Right lobe of liver (tissue), 6 donors: ENCODE results near the gene SDS. TPM values are rescaled to one million over a fixed set of nuclear protein-coding genes. Genes with fewer than 3 reads are reported as not detected.

ENCODE experiments used
- ATAC-seq, 4 donors: fragments of 200-7000 bp; cut with Tn5 transposase; one replicate each; pipeline ENCODE4 v1.9.1; 2020; ENCODE audit warnings: mild to moderate bottlenecking in 4 of 4, moderate library complexity in 4 of 4
- DNase-seq, 3 donors: peaks; one replicate each; pipeline ENCODE4 v3.0.0-alpha.2; 2020
- H3K27ac ChIP-seq, 3 donors: fragments of 200-600 bp; one replicate each; pipeline ENCODE4 v1.8.0; 2022
- H3K27me3 ChIP-seq, 2 donors: fragments of 200-600 bp; one replicate each; pipeline ENCODE4 v1.8.0; 2022
- H3K36me3 ChIP-seq, 4 donors: fragments of 200-600 bp; sonication (generic) in 1 of 4; one replicate each; pipeline versions ENCODE4 v1.5.1 to v1.8.0; 2017 to 2022; ENCODE audit warnings: control low read depth in 1 of 4
- H3K4me1 ChIP-seq, 4 donors: fragments of 200-600 bp; sonication (generic) in 1 of 4; one replicate each; pipeline versions ENCODE4 v1.5.1 to v1.8.0; 2017 to 2022; ENCODE audit warnings: control low read depth in 1 of 4
- H3K4me3 ChIP-seq, 3 donors: fragments of 200-600 bp; one replicate each; pipeline ENCODE4 v1.8.0; 2022
- H3K9me3 ChIP-seq, 4 donors: fragments of 200-600 bp; sonication (generic) in 1 of 4; one replicate each; pipeline versions ENCODE4 v1.5.1 to v1.8.0; 2017 to 2022; ENCODE audit warnings: control low read depth in 1 of 4
- POLR2A ChIP-seq: fragments of 450-650 bp; IDR thresholded peaks from one replicate; pipeline ENCODE4 v1.6.1; 2017; ENCODE audit warnings: antibody characterized with exemption, mild to moderate bottlenecking
- WGBS: methylation state at CpG from one replicate; pipeline ENCODE4 v1.1.6; 2018; ENCODE audit warnings: low coverage, low lambda C conversion rate; ENCODE audit not compliant: insufficient coverage; ENCODE audit errors: missing lambda C conversion rate; 5-methylcytosine and 5-hydroxymethylcytosine counted together
- intact Hi-C, 2 donors: fragments of 100-400 bp; cut with DNase I; formaldehyde crosslinking; loops; one replicate each; pipeline versions ENCODE4 v1.11.2 to v1.14.1; 2022
- total RNA-seq, 6 experiments: library from RNA; depleted of rRNA in 2 of 6; stranded (reverse); fragments of >200 nt in 2 of 6; fragmentation: NEBNext Ultra II Directional in 3 of 6; extraction: Animal tissue kit (Norgen Biotek cat#: 25700) in 3 of 6; gene quantifications; one replicate each; pipeline versions ENCODE4 v1.1.0 to v1.2.4, GENCODE V29; 2016 to 2023
- TF ChIP-seq, protein P1 (sequence below), 4 donors: fragments of 200-600 bp in 3 of 4; fragments of 450-650 bp in 1 of 4; IDR thresholded peaks; one replicate each; pipeline versions ENCODE4 v1.5.1 to v1.8.0; 2016 to 2022; ENCODE audit warnings: antibody characterized with exemption in 4 of 4, mild to moderate bottlenecking in 2 of 4
- donor health status: DM: no; HTN: yes; CAD: no.
- donor health status: DM: no; HTN: no; CAD: no.
- donor health status: DM: no; HTN: no; CAD: no.
- donor health status: DM: no; HTN: yes; CAD: no.
- donor health status: DM: no; HTN: yes; CAD: no.

The SDS gene
- total RNA-seq, 6 experiments from 2014 or later = 208 to 722 (median 309) TPM

- DNase-seq (no peak), ATAC-seq (no peak)
- no peak overlapping the region for H3K27ac ChIP-seq
- intact Hi-C loops = no loop called here
- H3K4me3 ChIP-seq = no peak overlapping the region
- 100% methylated on average over 1 of the region's 6 CpGs for WGBS
- no peaks in the 10 kb centered on the region for H3K4me1 ChIP-seq
- no peaks in the 10 kb centered on the region for H3K9me3 ChIP-seq
- TF ChIP-seq POLR2A = no peak
- TF ChIP-seq, protein P1, sequence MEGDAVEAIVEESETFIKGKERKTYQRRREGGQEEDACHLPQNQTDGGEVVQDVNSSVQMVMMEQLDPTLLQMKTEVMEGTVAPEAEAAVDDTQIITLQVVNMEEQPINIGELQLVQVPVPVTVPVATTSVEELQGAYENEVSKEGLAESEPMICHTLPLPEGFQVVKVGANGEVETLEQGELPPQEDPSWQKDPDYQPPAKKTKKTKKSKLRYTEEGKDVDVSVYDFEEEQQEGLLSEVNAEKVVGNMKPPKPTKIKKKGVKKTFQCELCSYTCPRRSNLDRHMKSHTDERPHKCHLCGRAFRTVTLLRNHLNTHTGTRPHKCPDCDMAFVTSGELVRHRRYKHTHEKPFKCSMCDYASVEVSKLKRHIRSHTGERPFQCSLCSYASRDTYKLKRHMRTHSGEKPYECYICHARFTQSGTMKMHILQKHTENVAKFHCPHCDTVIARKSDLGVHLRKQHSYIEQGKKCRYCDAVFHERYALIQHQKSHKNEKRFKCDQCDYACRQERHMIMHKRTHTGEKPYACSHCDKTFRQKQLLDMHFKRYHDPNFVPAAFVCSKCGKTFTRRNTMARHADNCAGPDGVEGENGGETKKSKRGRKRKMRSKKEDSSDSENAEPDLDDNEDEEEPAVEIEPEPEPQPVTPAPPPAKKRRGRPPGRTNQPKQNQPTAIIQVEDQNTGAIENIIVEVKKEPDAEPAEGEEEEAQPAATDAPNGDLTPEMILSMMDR (IDR thresholded peaks at IDR 0.05) = no peak
- no peaks in the 10 kb centered on the region for H3K27me3 ChIP-seq
- H3K36me3 ChIP-seq = peaks cover 0 to 8% (median under 1%) of the 10 kb centered on the region in 4 donors
Observed at GRCh38 chr12:113371808-113372207, 31.9 kb downstream of the SDS start.

DNA sequence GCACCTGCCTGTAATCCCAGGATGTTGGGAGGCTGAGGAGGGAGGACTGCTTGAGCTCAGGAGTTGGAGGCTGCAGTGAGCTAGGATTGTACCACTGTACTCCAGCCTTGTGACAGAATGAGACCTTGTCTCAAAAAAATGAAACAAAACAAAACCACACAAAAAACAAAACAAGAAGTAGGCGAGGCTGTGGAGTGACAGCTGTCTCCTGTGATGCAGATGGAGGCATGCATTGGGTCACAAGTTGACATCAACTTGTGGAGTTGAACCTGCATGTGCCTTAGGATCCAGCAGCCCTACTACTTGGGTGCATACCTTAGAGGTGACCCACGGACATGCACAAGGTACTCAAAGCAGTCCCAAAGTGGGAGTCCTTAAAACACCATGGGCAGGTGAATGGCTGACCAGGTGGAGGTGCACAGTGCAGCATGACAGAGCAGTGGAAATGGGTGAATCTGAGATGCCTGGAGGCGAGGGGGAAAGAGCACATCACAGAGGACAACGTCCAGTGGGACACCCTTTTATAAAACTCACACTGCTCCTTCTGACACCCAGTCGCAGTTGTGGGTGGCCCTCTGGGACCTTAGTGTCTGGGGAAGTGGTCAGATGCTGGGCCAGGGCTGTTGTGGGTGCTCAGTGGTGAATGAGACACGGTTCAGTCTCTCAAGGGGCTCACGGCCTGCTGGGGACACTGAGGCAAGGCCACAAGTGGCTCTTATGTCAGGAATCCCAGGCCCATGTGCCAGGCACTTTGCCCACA, 32.6 kb downstream of the SDS start:
- DNase-seq (no peak), ATAC-seq (no peak)
- TF ChIP-seq, protein P1 (IDR thresholded peaks at IDR 0.05) = no peak
- no peak for TF ChIP-seq POLR2A
- Histone ChIP-seq H3K4me1 (no peaks in the 10 kb centered on the region), H3K27ac (no peak overlapping the region), H3K4me3 (no peak overlapping the region), H3K27me3 (no peaks in the 10 kb centered on the region), H3K36me3 (peaks cover 0 to 8% (median under 1%) of the 10 kb centered on the region in 4 donors), H3K9me3 (no peaks in the 10 kb centered on the region)
- intact Hi-C loops = no loop called here
- WGBS = 73% methylated on average over 3 of the region's 7 CpGs

- no peak overlapping the region for H3K4me3 ChIP-seq
- H3K9me3 ChIP-seq = no peaks in the 10 kb centered on the region
- intact Hi-C loops = no loop called here
- no peaks in the 10 kb centered on the region for H3K4me1 ChIP-seq
- no peak for DNase-seq
- TF ChIP-seq, protein P1 (IDR thresholded peaks at IDR 0.05) = no peak
- no peak for TF ChIP-seq POLR2A
- H3K27me3 ChIP-seq = no peaks in the 10 kb centered on the region
- WGBS = 82% methylated on average over 6 of the region's 6 CpGs
- peaks cover 0 to 2% (median under 1%) of the 10 kb centered on the region in 4 donors for H3K36me3 ChIP-seq
- ATAC-seq = no peak
- no peak overlapping the region for H3K27ac ChIP-seq
Observed at GRCh38 chr12:113369391-113369985, 34.2 kb downstream of the SDS start.

DNA sequence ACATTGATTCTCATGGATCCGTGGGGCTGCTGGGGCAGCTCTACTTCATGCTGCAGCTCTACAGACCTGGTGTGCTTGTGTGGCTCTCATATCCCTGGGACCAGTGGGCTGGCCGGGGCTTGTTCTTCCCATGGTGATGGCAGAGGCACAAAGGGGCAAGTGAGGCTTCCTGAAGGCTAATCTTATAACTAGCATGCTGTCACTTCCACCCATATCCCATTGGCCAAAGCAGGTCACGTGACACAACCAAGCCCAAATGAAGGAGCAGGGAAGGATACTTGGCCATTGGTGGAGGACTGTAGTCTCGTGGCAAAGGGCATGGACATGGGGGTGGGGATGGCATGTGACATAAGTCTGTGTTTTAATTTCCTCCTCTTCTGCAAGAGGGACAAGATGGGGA, 35.4 kb downstream of the SDS start:
- ATAC-seq (no peak), DNase-seq (no peak)
- Histone ChIP-seq H3K36me3 (peaks cover 0 to 2% (median 0%) of the 10 kb centered on the region in 4 donors), H3K9me3 (no peaks in the 10 kb centered on the region), H3K27ac (no peak overlapping the region), H3K4me3 (no peak overlapping the region), H3K4me1 (no peaks in the 10 kb centered on the region), H3K27me3 (no peaks in the 10 kb centered on the region)
- intact Hi-C loops = no loop called here
- WGBS = 85% methylated on average over 2 of the region's 4 CpGs
- TF ChIP-seq, protein P1 (IDR thresholded peaks at IDR 0.05) = no peak
- TF ChIP-seq POLR2A = no peak
